HEK293 (cell line): ENCODE results near the gene FSTL4.

Experiments used
- KLF16 ChIP-seq: fragments of 450-650 bp; formaldehyde crosslinking; IDR thresholded peaks from 2 replicates; pipeline ENCODE4 v1.5.1; 2017; ENCODE audit warnings: missing biosample characterization, missing genetic modification characterization
- ZNF175 ChIP-seq: fragments of 450-650 bp; formaldehyde crosslinking; IDR thresholded peaks from 2 replicates; pipeline ENCODE4 v1.5.1; 2016; ENCODE audit warnings: missing biosample characterization, missing genetic modification characterization
- ZNF239 ChIP-seq: fragments of 450-650 bp; formaldehyde crosslinking; IDR thresholded peaks from 2 replicates; pipeline ENCODE4 v1.5.1; 2016; ENCODE audit warnings: missing biosample characterization, missing genetic modification characterization
- ZNF274 ChIP-seq, 2 experiments: fragments of 200-500 bp in 1 of 2; fragments of 450-650 bp in 1 of 2; sonication (Bioruptor generic) in 1 of 2; formaldehyde crosslinking in 1 of 2; IDR thresholded peaks; 2 replicates each; pipeline versions ENCODE4 v1.5.1 to v1.6.1; 2014 to 2016; ENCODE audit warnings: borderline replicate concordance in 1 of 2, inconsistent platforms in 1 of 2, low read length in 1 of 2, missing biosample characterization in 1 of 2, missing genetic modification characterization in 1 of 2
- ZNF37A ChIP-seq: fragments of 450-650 bp; IDR thresholded peaks from 2 replicates; pipeline ENCODE4 v1.5.1; 2018; ENCODE audit warnings: missing biosample characterization, missing genetic modification characterization
- ZNF391 ChIP-seq: fragments of 450-650 bp; formaldehyde crosslinking; IDR thresholded peaks from 2 replicates; pipeline ENCODE4 v1.5.1; 2016; ENCODE audit warnings: low read depth, missing biosample characterization, missing genetic modification characterization, borderline replicate concordance
- ZNF48 ChIP-seq: fragments of 450-650 bp; formaldehyde crosslinking; IDR thresholded peaks from 2 replicates; pipeline ENCODE4 v1.5.1; 2016; ENCODE audit warnings: missing biosample characterization, missing genetic modification characterization
- ZNF521 ChIP-seq: fragments of 450-650 bp; formaldehyde crosslinking; IDR thresholded peaks from 2 replicates; pipeline ENCODE4 v1.5.1; 2017; ENCODE audit warnings: missing biosample characterization, mild to moderate bottlenecking, missing genetic modification characterization
- ZSCAN30 ChIP-seq: fragments of 450-650 bp; IDR thresholded peaks from 2 replicates; pipeline ENCODE4 v1.5.1; 2018; ENCODE audit warnings: missing biosample characterization, mild to moderate bottlenecking, missing genetic modification characterization, moderate library complexity
- TF ChIP-seq, protein P1 (sequence below): fragments of 450-650 bp; formaldehyde crosslinking; IDR thresholded peaks from 2 replicates; pipeline ENCODE4 v1.5.1; 2016; ENCODE audit warnings: missing biosample characterization, missing genetic modification characterization
- TF ChIP-seq, protein P2 (sequence below): fragments of 450-650 bp; formaldehyde crosslinking; IDR thresholded peaks from 2 replicates; pipeline ENCODE4 v1.5.1; 2016; ENCODE audit warnings: missing biosample characterization, missing genetic modification characterization
- TF ChIP-seq, protein P3 (sequence below): IDR thresholded peaks from 2 replicates; pipeline ENCODE4 v1.6.1; 2011; ENCODE audit warnings: mild to moderate bottlenecking, low read depth, low read length, borderline replicate concordance
- TF ChIP-seq, protein P4 (sequence below): fragments of 450-650 bp; formaldehyde crosslinking; IDR thresholded peaks from 2 replicates; pipeline ENCODE4 v1.5.0; 2017; ENCODE audit warnings: missing biosample characterization, missing genetic modification characterization, borderline replicate concordance
- TF ChIP-seq, protein P5 (sequence below): sonication (generic); formaldehyde crosslinking; IDR thresholded peaks from 2 replicates; pipeline ENCODE4 v1.8.1; 2022; ENCODE audit warnings: mild to moderate bottlenecking, moderate library complexity, missing genetic modification reagents

DNA sequence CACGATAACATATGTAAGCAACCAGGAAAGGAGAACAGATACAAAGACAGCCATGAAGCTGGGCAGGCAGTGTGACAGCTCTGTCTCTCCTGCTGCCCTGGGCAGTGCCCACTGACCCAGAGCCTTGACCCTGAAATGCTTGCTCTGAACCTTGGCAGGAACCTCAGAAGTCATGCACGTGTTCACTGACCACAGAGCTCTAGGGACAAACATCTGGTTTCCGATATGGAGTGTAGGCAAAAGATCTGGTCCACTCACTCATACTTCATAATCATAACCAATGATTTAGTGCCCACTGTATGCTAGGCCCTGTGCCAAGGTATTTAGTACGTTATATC, 102.6 kb downstream of the FSTL4 start:
- TF ChIP-seq, protein P1, sequence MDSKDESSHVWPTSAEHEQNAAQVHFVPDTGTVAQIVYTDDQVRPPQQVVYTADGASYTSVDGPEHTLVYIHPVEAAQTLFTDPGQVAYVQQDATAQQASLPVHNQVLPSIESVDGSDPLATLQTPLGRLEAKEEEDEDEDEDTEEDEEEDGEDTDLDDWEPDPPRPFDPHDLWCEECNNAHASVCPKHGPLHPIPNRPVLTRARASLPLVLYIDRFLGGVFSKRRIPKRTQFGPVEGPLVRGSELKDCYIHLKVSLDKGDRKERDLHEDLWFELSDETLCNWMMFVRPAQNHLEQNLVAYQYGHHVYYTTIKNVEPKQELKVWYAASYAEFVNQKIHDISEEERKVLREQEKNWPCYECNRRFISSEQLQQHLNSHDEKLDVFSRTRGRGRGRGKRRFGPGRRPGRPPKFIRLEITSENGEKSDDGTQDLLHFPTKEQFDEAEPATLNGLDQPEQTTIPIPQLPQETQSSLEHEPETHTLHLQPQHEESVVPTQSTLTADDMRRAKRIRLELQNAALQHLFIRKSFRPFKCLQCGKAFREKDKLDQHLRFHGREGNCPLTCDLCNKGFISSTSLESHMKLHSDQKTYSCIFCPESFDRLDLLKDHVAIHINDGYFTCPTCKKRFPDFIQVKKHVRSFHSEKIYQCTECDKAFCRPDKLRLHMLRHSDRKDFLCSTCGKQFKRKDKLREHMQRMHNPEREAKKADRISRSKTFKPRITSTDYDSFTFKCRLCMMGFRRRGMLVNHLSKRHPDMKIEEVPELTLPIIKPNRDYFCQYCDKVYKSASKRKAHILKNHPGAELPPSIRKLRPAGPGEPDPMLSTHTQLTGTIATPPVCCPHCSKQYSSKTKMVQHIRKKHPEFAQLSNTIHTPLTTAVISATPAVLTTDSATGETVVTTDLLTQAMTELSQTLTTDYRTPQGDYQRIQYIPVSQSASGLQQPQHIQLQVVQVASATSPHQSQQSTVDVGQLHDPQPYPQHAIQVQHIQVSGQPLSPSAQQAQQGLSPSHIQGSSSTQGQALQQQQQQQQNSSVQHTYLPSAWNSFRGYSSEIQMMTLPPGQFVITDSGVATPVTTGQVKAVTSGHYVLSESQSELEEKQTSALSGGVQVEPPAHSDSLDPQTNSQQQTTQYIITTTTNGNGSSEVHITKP (tag by site-specific recombination): no peak
- TF ChIP-seq, protein P2, sequence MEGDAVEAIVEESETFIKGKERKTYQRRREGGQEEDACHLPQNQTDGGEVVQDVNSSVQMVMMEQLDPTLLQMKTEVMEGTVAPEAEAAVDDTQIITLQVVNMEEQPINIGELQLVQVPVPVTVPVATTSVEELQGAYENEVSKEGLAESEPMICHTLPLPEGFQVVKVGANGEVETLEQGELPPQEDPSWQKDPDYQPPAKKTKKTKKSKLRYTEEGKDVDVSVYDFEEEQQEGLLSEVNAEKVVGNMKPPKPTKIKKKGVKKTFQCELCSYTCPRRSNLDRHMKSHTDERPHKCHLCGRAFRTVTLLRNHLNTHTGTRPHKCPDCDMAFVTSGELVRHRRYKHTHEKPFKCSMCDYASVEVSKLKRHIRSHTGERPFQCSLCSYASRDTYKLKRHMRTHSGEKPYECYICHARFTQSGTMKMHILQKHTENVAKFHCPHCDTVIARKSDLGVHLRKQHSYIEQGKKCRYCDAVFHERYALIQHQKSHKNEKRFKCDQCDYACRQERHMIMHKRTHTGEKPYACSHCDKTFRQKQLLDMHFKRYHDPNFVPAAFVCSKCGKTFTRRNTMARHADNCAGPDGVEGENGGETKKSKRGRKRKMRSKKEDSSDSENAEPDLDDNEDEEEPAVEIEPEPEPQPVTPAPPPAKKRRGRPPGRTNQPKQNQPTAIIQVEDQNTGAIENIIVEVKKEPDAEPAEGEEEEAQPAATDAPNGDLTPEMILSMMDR (tag by site-specific recombination): no peak
- TF ChIP-seq ZSCAN30 (tag by site-specific recombination) (no peak), ZNF175 (tag by site-specific recombination) (no peak), ZNF37A (no peak), ZNF274 (IDR thresholded peaks at IDR 0.05; ENCODE audit: low read length) (no peak), ZNF274 (tag by site-specific recombination; IDR thresholded peaks at IDR 0.05; ENCODE audit: borderline replicate concordance) (no peak), ZNF391 (tag by site-specific recombination) (no peak), KLF16 (no peak), ZNF239 (tag by site-specific recombination) (no peak), ZNF521 (no peak), ZNF48 (tag by site-specific recombination) (no peak)
- TF ChIP-seq, protein P3, sequence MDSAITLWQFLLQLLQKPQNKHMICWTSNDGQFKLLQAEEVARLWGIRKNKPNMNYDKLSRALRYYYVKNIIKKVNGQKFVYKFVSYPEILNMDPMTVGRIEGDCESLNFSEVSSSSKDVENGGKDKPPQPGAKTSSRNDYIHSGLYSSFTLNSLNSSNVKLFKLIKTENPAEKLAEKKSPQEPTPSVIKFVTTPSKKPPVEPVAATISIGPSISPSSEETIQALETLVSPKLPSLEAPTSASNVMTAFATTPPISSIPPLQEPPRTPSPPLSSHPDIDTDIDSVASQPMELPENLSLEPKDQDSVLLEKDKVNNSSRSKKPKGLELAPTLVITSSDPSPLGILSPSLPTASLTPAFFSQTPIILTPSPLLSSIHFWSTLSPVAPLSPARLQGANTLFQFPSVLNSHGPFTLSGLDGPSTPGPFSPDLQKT: no peak
- TF ChIP-seq, protein P4, sequence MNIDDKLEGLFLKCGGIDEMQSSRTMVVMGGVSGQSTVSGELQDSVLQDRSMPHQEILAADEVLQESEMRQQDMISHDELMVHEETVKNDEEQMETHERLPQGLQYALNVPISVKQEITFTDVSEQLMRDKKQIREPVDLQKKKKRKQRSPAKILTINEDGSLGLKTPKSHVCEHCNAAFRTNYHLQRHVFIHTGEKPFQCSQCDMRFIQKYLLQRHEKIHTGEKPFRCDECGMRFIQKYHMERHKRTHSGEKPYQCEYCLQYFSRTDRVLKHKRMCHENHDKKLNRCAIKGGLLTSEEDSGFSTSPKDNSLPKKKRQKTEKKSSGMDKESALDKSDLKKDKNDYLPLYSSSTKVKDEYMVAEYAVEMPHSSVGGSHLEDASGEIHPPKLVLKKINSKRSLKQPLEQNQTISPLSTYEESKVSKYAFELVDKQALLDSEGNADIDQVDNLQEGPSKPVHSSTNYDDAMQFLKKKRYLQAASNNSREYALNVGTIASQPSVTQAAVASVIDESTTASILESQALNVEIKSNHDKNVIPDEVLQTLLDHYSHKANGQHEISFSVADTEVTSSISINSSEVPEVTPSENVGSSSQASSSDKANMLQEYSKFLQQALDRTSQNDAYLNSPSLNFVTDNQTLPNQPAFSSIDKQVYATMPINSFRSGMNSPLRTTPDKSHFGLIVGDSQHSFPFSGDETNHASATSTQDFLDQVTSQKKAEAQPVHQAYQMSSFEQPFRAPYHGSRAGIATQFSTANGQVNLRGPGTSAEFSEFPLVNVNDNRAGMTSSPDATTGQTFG: no peak
- TF ChIP-seq, protein P5, sequence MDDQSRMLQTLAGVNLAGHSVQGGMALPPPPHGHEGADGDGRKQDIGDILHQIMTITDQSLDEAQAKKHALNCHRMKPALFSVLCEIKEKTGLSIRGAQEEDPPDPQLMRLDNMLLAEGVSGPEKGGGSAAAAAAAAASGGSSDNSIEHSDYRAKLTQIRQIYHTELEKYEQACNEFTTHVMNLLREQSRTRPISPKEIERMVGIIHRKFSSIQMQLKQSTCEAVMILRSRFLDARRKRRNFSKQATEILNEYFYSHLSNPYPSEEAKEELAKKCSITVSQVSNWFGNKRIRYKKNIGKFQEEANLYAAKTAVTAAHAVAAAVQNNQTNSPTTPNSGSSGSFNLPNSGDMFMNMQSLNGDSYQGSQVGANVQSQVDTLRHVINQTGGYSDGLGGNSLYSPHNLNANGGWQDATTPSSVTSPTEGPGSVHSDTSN: no peak
